SW 1271 (cell line): Measurements from ENCODE around the gene RAB40C.
A peak's percentile ranks its signal among the peaks of the same experiment; 100 is the strongest.

Experiments
- DNase-seq, 2 experiments: peaks; one replicate each; lab custom pipeline; 2025; lab: John Stamatoyannopoulos, UW

The RAB40C gene

GRCh38 chr16:632486-633335 is 42.8 kb downstream of the RAB40C start:
- DNase-seq = no peak

GRCh38 chr16:633336-634050 is 43.6 kb downstream of the RAB40C start:
- no peak for DNase-seq

- no peak for DNase-seq
Measured at GRCh38 chr16:634051-634670, 44.3 kb downstream of the RAB40C start.

- no peak for DNase-seq
Measured at GRCh38 chr16:634996-635395, 45.1 kb downstream of the RAB40C start.

GRCh38 chr16:635573-636205 is 45.8 kb downstream of the RAB40C start:
- no peak for DNase-seq

GRCh38 chr16:636206-637080 is 46.6 kb downstream of the RAB40C start, which contains the start of gene METTL26:
Gene METTL26 (minus strand): TSS chr16:636305. CDS start chr16:636290, 15 bp downstream.
- DNase-seq = peak; percentile 64 to 84

- no peak for DNase-seq
Measured at GRCh38 chr16:637081-638018, 47.5 kb downstream of the RAB40C start.

- no peak for DNase-seq
Measured at GRCh38 chr16:638034-638543, 48.2 kb downstream of the RAB40C start.

GRCh38 chr16:638836-639235 is 49.0 kb downstream of the RAB40C start:
- no peak for DNase-seq

- no peak for DNase-seq
Measured at GRCh38 chr16:640614-641013, 50.7 kb downstream of the RAB40C start.

- peak in 1 of 2 experiments; percentile 50 for DNase-seq
Measured at GRCh38 chr16:641326-642188, 51.7 kb downstream of the RAB40C start, which contains the start of gene MCRIP2. Gene MCRIP2 (plus strand): TSS chr16:641828. CDS start chr16:641992, 164 bp downstream.

- DNase-seq = no peak
Measured at GRCh38 chr16:642189-643049, 52.6 kb downstream of the RAB40C start.

- no peak for DNase-seq
Measured at GRCh38 chr16:643050-643368, 53.1 kb downstream of the RAB40C start.

GRCh38 chr16:644556-644955 is 54.7 kb downstream of the RAB40C start:
- DNase-seq = no peak

GRCh38 chr16:645852-646678 is 56.2 kb downstream of the RAB40C start:
- no peak for DNase-seq

- DNase-seq = no peak
Measured at GRCh38 chr16:646679-647172, 56.9 kb downstream of the RAB40C start.
